Measurements from ENCODE around the gene REN. TPM values are rescaled to one million over a fixed set of nuclear protein-coding genes. Genes with fewer than 3 reads are reported as not detected.

REN gene
- total and polyA plus RNA-seq, 9 of the 15 experiments (the other 6 are each of a cell fraction or from before 2014, with no cell fraction given) = 1.7 to 9.9 (median 3.1) TPM

DNA sequence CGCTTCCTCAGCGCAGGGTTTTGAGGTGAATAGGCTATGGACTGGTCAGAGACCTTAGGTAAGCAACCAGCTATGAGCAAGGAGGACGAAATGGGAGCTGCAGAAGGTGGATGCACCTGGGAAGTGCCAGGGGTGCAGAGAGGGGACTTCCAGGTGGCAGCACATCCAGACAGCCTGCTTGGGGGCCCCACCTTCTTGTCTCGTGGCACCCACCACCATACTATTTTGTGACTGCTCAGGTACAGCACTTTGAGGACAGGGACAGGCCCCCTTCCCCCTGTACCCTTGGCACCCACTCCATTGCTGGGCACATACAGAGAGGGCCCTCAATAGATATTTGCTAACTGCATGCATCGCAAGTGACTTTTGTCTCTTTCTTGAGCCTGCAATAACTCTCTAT is 30.9 kb upstream of the REN start:
- Histone ChIP-seq H3K36me3 (ENCODE audit: control insufficient read depth, insufficient read depth, low read length) (no peaks in the 10 kb centered on the region), H3K9me3 (replicated peaks; ENCODE audit: control insufficient read depth, insufficient read depth, low read depth, low read length) (no peaks in the 10 kb centered on the region; the same call in 1 of the 2 replicates), H3K27ac (ENCODE audit: extremely low read depth, low read depth, low read length) (no peak overlapping the region), H3K79me2 (ENCODE audit: control insufficient read depth, insufficient read depth, low read length) (no peaks in the 10 kb centered on the region), H3K27me3 (ENCODE audit: control insufficient read depth in 2 of 2, insufficient read depth in 2 of 2, low read length in 2 of 2) (peaks cover 19 to 73% of the 10 kb centered on the region in 2 experiments; a peak in 4 of 5 replicates), H2AFZ (ENCODE audit: low read depth, low read length) (no peak overlapping the region), H3K4me3 (no peak overlapping the region), H3K9me1 (ENCODE audit: control insufficient read depth, insufficient read depth, low read length) (no peaks in the 10 kb centered on the region), H3K4me1 (replicated peaks in 1 of 2; ENCODE audit: control insufficient read depth in 2 of 2, insufficient read depth in 2 of 2, low read length in 2 of 2) (no peaks in the 10 kb centered on the region), H3K4me2 (ENCODE audit: insufficient read depth, low read length) (no peak overlapping the region), H4K20me1 (replicated peaks; ENCODE audit: control insufficient read depth, insufficient read depth, low read length) (no peaks in the 10 kb centered on the region), H3K9ac (ENCODE audit: insufficient read depth in 1 of 2, low read depth in 2 of 2, low read length in 2 of 2) (no peak overlapping the region)
- WGBS (ENCODE audit: insufficient coverage, low coverage, missing lambda C conversion rate) = 4% methylated on average over 5 of the region's 5 CpGs
- in situ Hi-C loops (cut with MboI) = no loop called here
- no peak for DNase-seq (ENCODE audit: extremely low read depth in 1 of 4, low spot score in 3 of 4)
- CTCF ChIA-PET (ENCODE audit: low intra/inter-chr PET ratio) = no interaction called here
- POLR2A ChIA-PET = interaction anchor here (0.7 kb wide), 1 partner anchor 17 kb away, joined by 3 read pairs; no protein-coding TSS in a partner anchor
- intact Hi-C loops (cut with micrococcal nuclease) = no loop called here
- ATAC-seq = no peak
- TF ChIP-seq TFE3 (CRISPR knock-in tag; IDR thresholded peaks at IDR 0.05) = no peak
- TF ChIP-seq ERF (CRISPR knock-in tag; IDR thresholded peaks at IDR 0.05) = no peak
- no peak for TF ChIP-seq NCOA2 (IDR thresholded peaks at IDR 0.05; ENCODE audit: partially characterized antibody in 2 of 2)
- no peak for TF ChIP-seq IFI16 (CRISPR knock-in tag; IDR thresholded peaks at IDR 0.05)
- TF ChIP-seq ZNF589 (CRISPR knock-in tag; IDR thresholded peaks at IDR 0.05; ENCODE audit: low read depth) = no peak
- no peak for TF ChIP-seq NR3C1 (CRISPR knock-in tag; IDR thresholded peaks at IDR 0.05)
- no peak for TF ChIP-seq ZSCAN29 (IDR thresholded peaks at IDR 0.05)
- TF ChIP-seq ARID2 (IDR thresholded peaks at IDR 0.05) = no peak
- TF ChIP-seq POLR2G (IDR thresholded peaks at IDR 0.05; ENCODE audit: low read depth, low read length) = no peak
- no peak for TF ChIP-seq HMGN3 (IDR thresholded peaks at IDR 0.05; ENCODE audit: borderline replicate concordance, extremely low read depth, insufficient read length, low read depth, low read length)
- TF ChIP-seq ATF3 (IDR thresholded peaks at IDR 0.05) = no peak
- no peak for TF ChIP-seq ATF3 (CRISPR knock-in tag; conservative IDR thresholded peaks at IDR 0.05)
- no peak for FAIRE-seq
- BruUV-seq (replicated peaks) = no TSS peak

Measured in K562 (cell line).